MM.1S (cell line): ENCODE data around the gene ISG20.

ENCODE experiments used
- DNase-seq: peaks from one replicate; pipeline ENCODE4 v3.0.0-alpha.2; 2015
- H2AFZ ChIP-seq: fragments of 300-600 bp; sonication (generic); 2 replicates; pipeline ENCODE4 v1.6.0; 2016; ENCODE audit warnings: antibody characterized with exemption, low read length
- H3F3A ChIP-seq: fragments of 300-600 bp; sonication (generic); 2 replicates; pipeline ENCODE4 v1.6.1; 2016; ENCODE audit warnings: mild to moderate bottlenecking, antibody characterized with exemption, low read length, moderate library complexity, mixed read lengths; ENCODE audit not compliant: insufficient read depth
- H3K27ac ChIP-seq: fragments of 300-600 bp; sonication (generic); 2 replicates; pipeline ENCODE4 v1.5.1; 2016; ENCODE audit warnings: mild to moderate bottlenecking, low read length
- H3K27me3 ChIP-seq: fragments of 300-600 bp; sonication (generic); replicated peaks from 2 replicates; pipeline ENCODE4 v1.6.0; 2016; ENCODE audit warnings: low read length; ENCODE audit not compliant: insufficient read depth
- H3K36me3 ChIP-seq: fragments of 300-600 bp; sonication (generic); replicated peaks from 2 replicates; pipeline ENCODE4 v1.6.1; 2016; ENCODE audit warnings: mild to moderate bottlenecking, low read length, mixed read lengths; ENCODE audit not compliant: insufficient read depth
- H3K4me1 ChIP-seq: fragments of 300-600 bp; sonication (generic); 2 replicates; pipeline ENCODE4 v1.6.1; 2016; ENCODE audit warnings: low read length, mixed read lengths
- H3K4me2 ChIP-seq: fragments of 300-600 bp; sonication (generic); 2 replicates; pipeline ENCODE4 v1.6.0; 2016; ENCODE audit warnings: low read depth, low read length
- H3K4me3 ChIP-seq: fragments of 300-600 bp; sonication (generic); 2 replicates; pipeline ENCODE4 v1.5.1; 2016; ENCODE audit warnings: low read length, mixed read lengths
- H3K79me2 ChIP-seq: fragments of 300-600 bp; sonication (generic); 2 replicates; pipeline ENCODE4 v1.6.1; 2016; ENCODE audit warnings: mixed run types, low read length, mixed read lengths
- H3K9ac ChIP-seq: fragments of 300-600 bp; sonication (generic); 2 replicates; pipeline ENCODE4 v1.6.1; 2016; ENCODE audit warnings: low read length, mixed read lengths
- H3K9me2 ChIP-seq: fragments of 300-600 bp; sonication (generic); replicated peaks from 2 replicates; pipeline ENCODE4 v1.6.1; 2016; ENCODE audit warnings: mild to moderate bottlenecking, low read length, mixed read lengths; ENCODE audit not compliant: insufficient read depth
- H3K9me3 ChIP-seq: fragments of 300-600 bp; sonication (generic); replicated peaks from 2 replicates; pipeline ENCODE4 v1.6.1; 2016; ENCODE audit warnings: mild to moderate bottlenecking, low read length, mixed read lengths; ENCODE audit not compliant: insufficient read depth
- H4K20me1 ChIP-seq: fragments of 300-600 bp; sonication (generic); 2 replicates; pipeline ENCODE4 v1.6.1; 2016; ENCODE audit warnings: mild to moderate bottlenecking, low read length, moderate library complexity, mixed read lengths; ENCODE audit not compliant: insufficient read depth
- CTCF ChIP-seq: fragments of 300-600 bp; sonication (generic); IDR thresholded peaks from 2 replicates; pipeline ENCODE4 v1.5.1; 2016; ENCODE audit warnings: antibody characterized with exemption, low read length, mixed read lengths
- EZH2 ChIP-seq: fragments of 300-600 bp; sonication (generic); optimal IDR thresholded peaks from 2 replicates; pipeline ENCODE3; 2017; ENCODE audit warnings: low read depth, mild to moderate bottlenecking, antibody characterized with exemption, low read length, mixed read lengths
- EZH2phosphoT487 ChIP-seq: fragments of 300-600 bp; sonication (generic); IDR thresholded peaks from 2 replicates; pipeline ENCODE4 v1.6.1; 2018; ENCODE audit warnings: antibody characterized with exemption, low read length

ISG20 gene

GRCh38 chr15:88650556-88650955 lies 11.7 kb downstream of the ISG20 start:
- Histone ChIP-seq H3K79me2 (peaks cover 21% of the 10 kb centered on the region), H3K4me3 (no peak overlapping the region), H3K9me2 (no peaks in the 10 kb centered on the region), H3K4me1 (no peaks in the 10 kb centered on the region), H3K4me2 (no peak overlapping the region), H3K9me3 (no peaks in the 10 kb centered on the region), H2AFZ (no peak overlapping the region), H3K27ac (no peak overlapping the region), H3K27me3 (no peaks in the 10 kb centered on the region), H4K20me1 (no peaks in the 10 kb centered on the region), H3F3A (peaks cover 14% of the 10 kb centered on the region), H3K36me3 (no peaks in the 10 kb centered on the region), H3K9ac (no peak overlapping the region)
- no peak for DNase-seq
- TF ChIP-seq EZH2 (no peak), EZH2phosphoT487 (no peak), CTCF (no peak)

DNA sequence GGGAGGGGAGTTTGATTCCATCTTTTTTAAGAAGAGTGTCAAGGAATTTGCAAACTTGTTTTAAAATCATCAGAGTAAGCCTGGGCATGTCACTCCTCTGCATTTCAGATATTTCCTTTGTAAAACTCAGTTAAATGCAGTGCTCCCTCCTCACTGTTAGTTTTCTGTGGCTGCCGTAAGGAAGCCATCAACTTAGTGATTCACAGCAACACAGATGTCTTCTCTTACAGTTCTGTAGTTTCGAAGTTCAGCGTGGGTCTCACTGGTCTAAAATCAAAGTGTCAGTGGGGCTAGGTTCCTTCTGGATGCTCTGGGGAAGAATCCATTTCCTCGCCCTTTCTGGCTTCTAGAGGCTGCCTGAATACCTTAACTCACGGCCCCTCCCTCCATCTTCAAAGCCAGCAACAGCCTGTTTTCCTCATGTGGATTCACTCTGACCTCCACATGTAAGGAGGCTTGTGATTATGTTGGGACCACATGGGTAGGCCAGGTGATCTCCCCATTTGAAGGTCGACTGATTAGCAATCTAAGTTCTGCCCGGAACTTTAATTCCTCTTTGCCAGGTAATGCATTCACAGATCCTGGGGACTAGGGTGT lies 12.4 kb downstream of the ISG20 start:
- Histone ChIP-seq H3K4me2 (no peak overlapping the region), H2AFZ (no peak overlapping the region), H3K27me3 (no peaks in the 10 kb centered on the region), H3K9ac (no peak overlapping the region), H3K9me2 (no peaks in the 10 kb centered on the region), H3K79me2 (peaks cover 14% of the 10 kb centered on the region), H3K36me3 (no peaks in the 10 kb centered on the region), H3K4me1 (peaks cover 6% of the 10 kb centered on the region), H3K27ac (no peak overlapping the region), H4K20me1 (no peaks in the 10 kb centered on the region), H3F3A (peaks cover 21% of the 10 kb centered on the region), H3K9me3 (no peaks in the 10 kb centered on the region), H3K4me3 (no peak overlapping the region)
- TF ChIP-seq EZH2phosphoT487, result no peak
- TF ChIP-seq CTCF, result no peak
- TF ChIP-seq EZH2, result no peak
- DNase-seq, result no peak

GRCh38 chr15:88651971-88652370 lies 13.2 kb downstream of the ISG20 start:
- no peak for DNase-seq
- Histone ChIP-seq H3K79me2 (peaks cover 11% of the 10 kb centered on the region; the same call in 1 of the 2 replicates), H3K36me3 (no peaks in the 10 kb centered on the region), H4K20me1 (no peaks in the 10 kb centered on the region), H3K4me3 (no peak overlapping the region), H3F3A (peaks cover 24% of the 10 kb centered on the region), H2AFZ (no peak overlapping the region), H3K9me2 (no peaks in the 10 kb centered on the region), H3K27me3 (no peaks in the 10 kb centered on the region), H3K27ac (no peak overlapping the region), H3K9ac (no peak overlapping the region), H3K4me1 (peaks cover 9% of the 10 kb centered on the region), H3K4me2 (no peak overlapping the region), H3K9me3 (no peaks in the 10 kb centered on the region)
- TF ChIP-seq EZH2 (no peak), CTCF (no peak), EZH2phosphoT487 (no peak)
